Measurements from ENCODE around the gene DLGAP4.

DNA sequence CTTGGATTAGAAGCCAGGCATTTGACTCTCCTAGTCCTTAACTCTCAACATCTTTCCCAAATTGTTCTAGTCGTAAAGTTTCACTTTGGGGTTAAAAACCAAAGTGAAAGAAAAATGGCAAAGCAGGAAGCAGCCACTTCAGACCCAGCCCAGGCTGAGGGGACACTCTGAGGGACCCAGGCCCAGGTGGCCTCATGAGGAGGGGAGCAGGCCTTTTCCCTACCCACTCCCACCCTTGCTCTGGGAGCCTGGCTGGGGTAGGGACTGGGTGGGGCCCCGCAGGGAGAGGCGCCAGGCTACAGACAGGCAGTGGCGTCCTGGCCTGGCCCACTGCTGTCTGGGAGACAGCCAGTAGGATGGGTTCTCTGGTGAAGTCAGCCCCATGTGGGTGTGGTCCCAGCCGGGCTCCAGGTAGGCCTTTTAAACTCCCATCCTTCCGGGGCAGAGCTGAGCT, 166.5 kb downstream of the DLGAP4 start:
- TF ChIP-seq RFX5 (IDR thresholded peaks at IDR 0.05; ENCODE audit: borderline replicate concordance, low read depth, low read length) (no peak), POLR2A (IDR thresholded peaks at IDR 0.05; ENCODE audit: control extremely low read depth in 1 of 2, low read depth in 2 of 2, low read length in 2 of 2) (no peak), CTCF (IDR thresholded peaks at IDR 0.05; ENCODE audit: control extremely low read depth in 1 of 3, insufficient read depth in 1 of 3, low read depth in 1 of 3, low read length in 3 of 3) (no peak), SIX5 (IDR thresholded peaks at IDR 0.05; ENCODE audit: low read depth, low read length) (no peak), TAF1 (IDR thresholded peaks at IDR 0.05; ENCODE audit: low read depth, low read length) (no peak)

All from H1 (cell line).